Chondrocyte (in vitro differentiated cells): ENCODE data around the gene CHMP4A. TPM values are rescaled to one million over a fixed set of nuclear protein-coding genes. Genes with fewer than 3 reads are reported as not detected.

Experiments used
- DNase-seq: peaks from one replicate; pipeline ENCODE4 v3.0.0; 2021; ENCODE audit warnings: mixed read lengths, low spot score
- H3K27ac Mint-ChIP-seq: one replicate; pipeline ENCODE4 v1.8.0; 2021; ENCODE audit warnings: mild to moderate bottlenecking, moderate library complexity, mixed read lengths; ENCODE audit not compliant: unreplicated experiment
- H3K27me3 Mint-ChIP-seq: 2 replicates; pipeline ENCODE4 v1.8.0; 2021; ENCODE audit warnings: low read depth, mixed read lengths
- H3K36me3 Mint-ChIP-seq: 2 replicates; pipeline ENCODE4 v1.8.0; 2021; ENCODE audit warnings: low read depth, mixed read lengths
- H3K4me1 Mint-ChIP-seq: 2 replicates; pipeline ENCODE4 v1.8.0; 2021; ENCODE audit warnings: low read depth, mild to moderate bottlenecking, mixed read lengths
- H3K4me3 Mint-ChIP-seq: one replicate; pipeline ENCODE4 v1.8.0; 2021; ENCODE audit warnings: mild to moderate bottlenecking, moderate library complexity, mixed read lengths; ENCODE audit not compliant: unreplicated experiment
- H3K9me3 Mint-ChIP-seq: 2 replicates; pipeline ENCODE4 v1.8.0; 2021; ENCODE audit warnings: low read depth, mixed read lengths
- total RNA-seq: library from RNA; stranded (reverse); gene quantifications from 3 replicates; pipeline ENCODE4 v1.2.1, GENCODE V29; 2021
- TF ChIP-seq, protein P1 (sequence below): fragments of 200-600 bp; sonication (generic); IDR thresholded peaks from 2 replicates; pipeline ENCODE4 v1.5.0; 2021; ENCODE audit warnings: antibody characterized with exemption, mild to moderate bottlenecking, moderate library complexity

Gene CHMP4A
- total RNA-seq, 1 donor from 2014 or later: 35.3 TPM

DNA sequence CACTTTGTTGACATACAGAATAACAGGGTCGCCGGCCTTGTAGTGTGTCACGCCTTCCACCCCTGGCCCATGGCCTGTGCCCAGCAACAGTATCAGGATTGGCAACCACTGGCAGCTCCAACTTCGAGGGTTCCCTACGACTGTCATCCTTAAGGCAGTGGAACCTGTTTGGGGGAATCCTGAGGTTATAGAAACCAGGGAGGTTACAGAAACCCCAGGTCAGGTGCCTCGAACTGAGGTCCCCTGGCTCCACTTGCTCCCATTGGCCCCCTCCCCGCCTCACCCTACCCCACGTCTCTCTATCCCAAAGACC is 18.5 kb downstream of the CHMP4A start:
- Mint-ChIP-seq H3K36me3 (peaks cover 16% of the 10 kb centered on the region), H3K27me3 (no peaks in the 10 kb centered on the region), H3K4me1 (peaks cover 39% of the 10 kb centered on the region), H3K27ac (peak overlapping the region; percentile 96), H3K4me3 (peak overlapping the region; percentile 93), H3K9me3 (no peaks in the 10 kb centered on the region)
- TF ChIP-seq, protein P1, sequence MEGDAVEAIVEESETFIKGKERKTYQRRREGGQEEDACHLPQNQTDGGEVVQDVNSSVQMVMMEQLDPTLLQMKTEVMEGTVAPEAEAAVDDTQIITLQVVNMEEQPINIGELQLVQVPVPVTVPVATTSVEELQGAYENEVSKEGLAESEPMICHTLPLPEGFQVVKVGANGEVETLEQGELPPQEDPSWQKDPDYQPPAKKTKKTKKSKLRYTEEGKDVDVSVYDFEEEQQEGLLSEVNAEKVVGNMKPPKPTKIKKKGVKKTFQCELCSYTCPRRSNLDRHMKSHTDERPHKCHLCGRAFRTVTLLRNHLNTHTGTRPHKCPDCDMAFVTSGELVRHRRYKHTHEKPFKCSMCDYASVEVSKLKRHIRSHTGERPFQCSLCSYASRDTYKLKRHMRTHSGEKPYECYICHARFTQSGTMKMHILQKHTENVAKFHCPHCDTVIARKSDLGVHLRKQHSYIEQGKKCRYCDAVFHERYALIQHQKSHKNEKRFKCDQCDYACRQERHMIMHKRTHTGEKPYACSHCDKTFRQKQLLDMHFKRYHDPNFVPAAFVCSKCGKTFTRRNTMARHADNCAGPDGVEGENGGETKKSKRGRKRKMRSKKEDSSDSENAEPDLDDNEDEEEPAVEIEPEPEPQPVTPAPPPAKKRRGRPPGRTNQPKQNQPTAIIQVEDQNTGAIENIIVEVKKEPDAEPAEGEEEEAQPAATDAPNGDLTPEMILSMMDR: no peak
- DNase-seq: no peak

DNA sequence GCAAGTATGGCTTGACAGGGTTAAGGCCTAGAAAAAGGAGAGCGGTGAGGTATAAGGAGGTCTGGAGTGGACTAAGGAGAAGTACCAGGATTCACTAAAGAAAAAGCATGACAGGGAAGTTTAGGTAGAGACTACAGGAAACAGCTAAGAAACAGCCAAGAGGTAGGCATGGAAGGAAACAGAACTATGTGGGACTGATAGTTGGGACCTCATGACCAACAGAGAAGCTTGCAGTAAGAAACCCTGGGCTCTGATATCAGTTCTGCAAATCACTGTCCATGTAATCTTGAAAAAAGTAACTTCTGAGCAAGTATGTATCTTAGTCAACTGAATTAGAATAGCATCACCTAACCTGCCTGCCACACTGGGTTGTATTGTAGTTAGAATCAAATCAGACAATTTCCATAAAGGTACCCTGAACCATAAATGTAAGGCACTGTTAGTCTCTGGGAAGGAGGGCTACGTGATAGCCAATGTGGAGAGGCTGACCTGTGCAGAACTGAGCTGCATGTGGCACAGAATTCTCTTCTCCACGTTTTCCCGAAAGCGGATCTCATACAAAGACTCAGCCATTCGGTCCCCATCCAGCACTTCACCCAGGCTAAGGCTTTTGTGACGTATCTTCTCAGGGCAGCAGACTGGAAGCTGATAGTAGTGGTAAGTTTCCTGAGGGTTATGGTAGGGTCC is 19.0 kb downstream of the CHMP4A start:
- H3K9me3 Mint-ChIP-seq: no peaks in the 10 kb centered on the region
- DNase-seq: no peak
- H3K27me3 Mint-ChIP-seq: no peaks in the 10 kb centered on the region
- H3K4me3 Mint-ChIP-seq: peak overlapping the region; percentile 93
- TF ChIP-seq, protein P1: no peak
- peak overlapping the region; percentile 96 for H3K27ac Mint-ChIP-seq
- H3K36me3 Mint-ChIP-seq: peaks cover 16% of the 10 kb centered on the region
- H3K4me1 Mint-ChIP-seq: peaks cover 42% of the 10 kb centered on the region

DNA sequence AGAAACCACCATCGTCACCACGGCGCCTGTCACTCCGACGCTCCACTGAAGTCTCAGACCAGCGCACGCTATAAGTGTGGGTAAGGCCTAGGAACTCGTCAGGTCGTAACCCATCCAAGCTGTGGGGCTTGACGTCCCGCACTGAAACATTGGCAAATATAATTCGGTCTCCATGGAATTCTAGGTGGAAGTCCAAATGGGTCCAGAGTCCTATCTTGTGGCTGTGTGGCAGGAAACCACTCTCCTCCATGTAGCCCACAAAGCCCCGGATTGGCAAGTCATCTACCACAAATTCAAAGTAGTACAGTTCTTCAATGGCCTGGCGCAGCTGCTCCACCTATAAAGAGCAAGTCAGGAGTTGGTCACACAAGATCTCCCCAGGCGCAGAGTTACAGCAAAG is 20.4 kb downstream of the CHMP4A start:
- Mint-ChIP-seq H3K4me1 (peaks cover 40% of the 10 kb centered on the region), H3K4me3 (no peak overlapping the region), H3K36me3 (peaks cover 13% of the 10 kb centered on the region), H3K9me3 (no peaks in the 10 kb centered on the region), H3K27ac (no peak overlapping the region), H3K27me3 (no peaks in the 10 kb centered on the region)
- DNase-seq: no peak
- TF ChIP-seq, protein P1: no peak

DNA sequence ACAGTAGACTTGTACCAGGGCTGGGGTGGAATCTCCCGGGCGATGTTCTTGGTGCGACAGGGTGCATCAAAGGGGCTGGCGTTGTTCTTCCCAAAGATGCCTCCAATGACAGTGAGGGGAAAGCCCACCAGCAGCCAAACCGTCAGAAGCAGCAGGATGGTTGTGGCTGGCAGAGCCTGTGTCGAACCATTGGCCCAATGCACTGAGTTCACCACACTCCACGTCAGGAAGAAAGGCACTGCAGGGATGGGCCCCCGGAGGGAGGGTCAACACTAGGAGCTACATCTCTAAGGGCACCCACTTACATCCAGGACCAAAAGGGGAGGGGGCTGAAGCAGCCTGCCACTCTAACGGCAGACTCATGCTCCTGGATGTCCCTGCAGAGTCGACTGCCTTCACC is 22.9 kb downstream of the CHMP4A start:
- H3K36me3 Mint-ChIP-seq: peaks cover 13% of the 10 kb centered on the region

DNA sequence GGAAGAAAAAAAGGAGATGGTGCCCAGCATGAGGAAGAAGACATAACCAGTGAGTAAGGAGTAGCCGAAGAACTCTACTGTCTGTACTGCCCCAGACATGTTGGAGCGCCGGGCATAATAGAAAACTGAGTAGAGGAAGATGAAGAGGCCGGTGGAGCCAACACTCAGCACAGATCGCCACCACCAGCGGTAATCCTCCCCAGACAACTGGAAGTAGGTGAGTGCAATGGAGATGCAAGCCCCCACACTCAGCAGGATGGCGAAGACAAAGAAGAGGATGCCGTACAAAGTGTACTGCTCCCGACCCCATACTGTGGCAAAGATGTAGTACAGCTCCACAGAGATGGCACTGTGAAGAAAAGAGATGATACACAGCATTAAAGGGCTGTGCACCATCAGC is 23.8 kb downstream of the CHMP4A start:
- no peak for DNase-seq
- Mint-ChIP-seq H3K4me1 (peaks cover 32% of the 10 kb centered on the region), H3K9me3 (no peaks in the 10 kb centered on the region), H3K36me3 (peaks cover 13% of the 10 kb centered on the region), H3K4me3 (no peak overlapping the region), H3K27ac (peak overlapping the region; percentile 91), H3K27me3 (no peaks in the 10 kb centered on the region)
- TF ChIP-seq, protein P1: no peak

More for the DNA sequence above, 22.9 kb downstream of the CHMP4A start:
- H3K27ac Mint-ChIP-seq: no peak overlapping the region
- H3K4me1 Mint-ChIP-seq: peaks cover 37% of the 10 kb centered on the region
- H3K27me3 Mint-ChIP-seq: no peaks in the 10 kb centered on the region
- no peak for DNase-seq
- TF ChIP-seq, protein P1: no peak
- no peak overlapping the region for H3K4me3 Mint-ChIP-seq
- H3K9me3 Mint-ChIP-seq: no peaks in the 10 kb centered on the region
